ENCODE measurements around the gene GLI3.

GLI3 gene

DNA sequence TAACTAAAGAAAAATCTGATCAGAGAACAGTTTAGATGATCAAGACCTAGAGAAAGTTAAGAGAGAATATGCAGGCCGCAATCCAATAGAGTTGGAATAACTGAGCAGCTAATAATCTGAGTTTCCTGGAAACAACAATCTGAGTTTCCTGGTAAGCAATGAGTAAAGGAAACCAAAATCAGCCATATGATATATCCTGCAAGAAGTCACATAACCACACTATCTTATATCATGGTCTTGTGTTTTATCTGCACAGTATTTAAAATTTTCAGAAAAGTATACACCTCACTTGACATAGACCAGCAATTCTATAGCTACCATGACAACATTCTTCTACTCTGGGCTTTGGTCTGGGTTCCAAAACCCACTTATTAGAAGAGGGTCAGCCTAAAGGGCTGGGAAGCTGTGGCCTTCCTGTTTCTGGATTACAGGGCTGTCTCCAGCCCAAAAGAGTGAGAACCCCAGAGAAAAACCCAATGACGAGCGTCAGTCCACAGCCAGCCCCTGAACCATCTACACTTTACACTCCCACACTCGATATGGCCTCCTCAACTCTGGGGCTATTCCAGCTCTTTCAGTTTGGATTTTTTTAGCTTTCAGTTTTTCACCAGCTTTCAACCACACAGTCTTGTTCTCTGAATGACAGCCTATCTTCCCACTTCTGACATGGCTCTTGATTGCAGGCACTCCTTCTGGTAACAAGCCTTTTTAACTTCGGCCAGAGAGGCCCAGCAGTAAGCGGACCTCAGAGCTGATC is 110.4 kb downstream of the GLI3 start:
- peaks cover 5 to 23% (median 15%) of the 10 kb centered on the region in 11 experiments; a peak in 16 of 22 replicates for H3K9me3 ChIP-seq (replicated peaks in 1 of 11)
- peaks cover 0 to 9% (median 0%) of the 10 kb centered on the region in 10 experiments; a peak in 1 of 20 replicates for H3K4me1 ChIP-seq
- no peak overlapping the region for H3K4me3 ChIP-seq
- H3K4me2 ChIP-seq = no peak overlapping the region
- TF ChIP-seq Cebpa-rat (IDR thresholded peaks at IDR 0.05) = no peak
- H3K9ac ChIP-seq = no peak overlapping the region
- no peaks in the 10 kb centered on the region for H3K27me3 ChIP-seq
- no peak overlapping the region for H3K27ac ChIP-seq
- peaks cover 0 to 14% (median 4%) of the 10 kb centered on the region in 11 experiments; a peak in 2 of 22 replicates for H3K36me3 ChIP-seq
- no peaks in the 10 kb centered on the region for H4K20me1 ChIP-seq

- Histone ChIP-seq H3K4me2 (no peak overlapping the region), H4K20me1 (no peaks in the 10 kb centered on the region), H3K4me3 (no peak overlapping the region), H3K4me1 (peaks cover 0 to 9% (median 0%) of the 10 kb centered on the region in 10 experiments; a peak in 1 of 20 replicates), H3K36me3 (peaks cover 0 to 8% (median 0%) of the 10 kb centered on the region in 11 experiments; a peak in 1 of 22 replicates), H3K9me3 (replicated peaks in 1 of 11) (peaks cover 0 to 16% (median 5%) of the 10 kb centered on the region in 11 experiments; a peak in 7 of 22 replicates), H3K27ac (no peak overlapping the region), H3K27me3 (no peaks in the 10 kb centered on the region), H3K9ac (no peak overlapping the region)
- TF ChIP-seq Cebpa-rat (IDR thresholded peaks at IDR 0.05) = no peak
Observed at GRCh38 chr7:42125321-42125720, 111.7 kb downstream of the GLI3 start.

GRCh38 chr7:42123716-42124115 is 113.3 kb downstream of the GLI3 start:
- Histone ChIP-seq H3K9me3 (replicated peaks in 1 of 11) (peaks cover 0 to 9% (median 0%) of the 10 kb centered on the region in 11 experiments; a peak in 3 of 22 replicates), H3K4me2 (no peak overlapping the region), H3K4me1 (peaks cover 0 to 9% (median 0%) of the 10 kb centered on the region in 10 experiments; a peak in 1 of 20 replicates), H3K9ac (no peak overlapping the region), H3K4me3 (no peak overlapping the region), H3K27ac (no peak overlapping the region), H4K20me1 (no peaks in the 10 kb centered on the region), H3K36me3 (peaks cover 0 to 8% (median 0%) of the 10 kb centered on the region in 11 experiments; a peak in 1 of 22 replicates), H3K27me3 (no peaks in the 10 kb centered on the region)
- no peak for TF ChIP-seq Cebpa-rat (IDR thresholded peaks at IDR 0.05)

- no peak overlapping the region for H3K4me2 ChIP-seq
- H3K27ac ChIP-seq = no peak overlapping the region
- H3K4me3 ChIP-seq = no peak overlapping the region
- no peaks in the 10 kb centered on the region for H3K27me3 ChIP-seq
- peaks cover 0 to 5% (median 0%) of the 10 kb centered on the region in 11 experiments; a peak in 1 of 22 replicates for H3K36me3 ChIP-seq
- peaks cover 0 to 9% (median 0%) of the 10 kb centered on the region in 11 experiments; a peak in 3 of 22 replicates for H3K9me3 ChIP-seq (replicated peaks in 1 of 11)
- TF ChIP-seq Cebpa-rat (IDR thresholded peaks at IDR 0.05) = no peak
- no peak overlapping the region for H3K9ac ChIP-seq
- no peaks in the 10 kb centered on the region for H4K20me1 ChIP-seq
- H3K4me1 ChIP-seq = peaks cover 0 to 6% (median 0%) of the 10 kb centered on the region in 10 experiments; a peak in 1 of 20 replicates
Observed at GRCh38 chr7:42120191-42120590, 116.8 kb downstream of the GLI3 start.

DNA sequence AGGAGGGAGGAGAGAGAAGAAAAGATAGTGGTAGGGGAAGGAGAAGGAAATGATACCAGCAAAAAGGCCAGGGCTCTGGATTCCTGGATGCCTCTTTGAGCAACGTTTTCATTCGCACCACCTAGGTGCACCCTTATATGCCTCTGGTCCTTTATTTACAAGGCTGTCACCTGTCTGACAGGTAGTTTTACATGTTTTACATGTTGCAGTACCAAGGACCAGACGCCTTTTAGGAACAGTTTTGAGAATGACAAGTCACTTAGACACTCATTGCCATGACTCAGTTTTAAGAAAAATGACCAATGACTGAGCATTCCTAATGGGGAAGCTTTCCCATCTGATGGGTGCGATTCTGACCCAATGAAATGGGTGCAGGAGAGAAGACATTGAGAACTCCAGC is 119.8 kb downstream of the GLI3 start:
- Histone ChIP-seq H3K4me2 (no peak overlapping the region), H3K4me1 (no peaks in the 10 kb centered on the region), H3K27ac (no peak overlapping the region), H3K9ac (no peak overlapping the region), H3K4me3 (no peak overlapping the region), H4K20me1 (no peaks in the 10 kb centered on the region), H3K36me3 (no peaks in the 10 kb centered on the region; a peak in 1 of 22 replicates), H3K9me3 (replicated peaks in 1 of 11) (peaks cover 0 to 9% (median 0%) of the 10 kb centered on the region in 11 experiments; a peak in 3 of 22 replicates), H3K27me3 (no peaks in the 10 kb centered on the region)
- TF ChIP-seq Cebpa-rat (IDR thresholded peaks at IDR 0.05) = no peak

DNA sequence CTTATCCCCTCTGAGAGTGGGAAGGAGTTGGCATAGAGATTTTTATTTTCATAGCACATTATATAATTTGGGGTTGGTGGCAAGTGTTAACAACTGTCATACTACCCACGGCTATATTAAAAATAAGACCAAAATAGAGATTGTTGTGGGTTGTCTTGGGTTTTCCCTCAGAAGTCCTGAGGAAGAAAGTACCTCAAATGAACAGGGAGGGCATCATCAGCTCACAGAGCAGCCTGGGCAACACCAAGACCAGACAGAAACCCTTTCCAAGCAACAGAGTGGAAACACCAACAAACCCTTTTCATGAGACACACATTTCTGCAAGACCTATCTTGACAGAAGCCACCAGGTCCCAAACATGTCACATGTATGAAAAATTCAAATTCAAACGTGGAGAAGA is 121.2 kb downstream of the GLI3 start:
- Histone ChIP-seq H3K27me3 (no peaks in the 10 kb centered on the region), H3K9me3 (replicated peaks in 1 of 11) (peaks cover 0 to 9% (median 0%) of the 10 kb centered on the region in 11 experiments; a peak in 3 of 22 replicates), H3K4me2 (no peak overlapping the region), H4K20me1 (no peaks in the 10 kb centered on the region), H3K36me3 (peaks cover 0 to 4% (median 0%) of the 10 kb centered on the region in 11 experiments; a peak in 2 of 22 replicates), H3K9ac (no peak overlapping the region), H3K4me3 (no peak overlapping the region), H3K4me1 (no peaks in the 10 kb centered on the region), H3K27ac (no peak overlapping the region)
- no peak for TF ChIP-seq Cebpa-rat (IDR thresholded peaks at IDR 0.05)

- H3K27ac ChIP-seq = no peak overlapping the region
- no peak for TF ChIP-seq Cebpa-rat (IDR thresholded peaks at IDR 0.05)
- no peaks in the 10 kb centered on the region for H3K27me3 ChIP-seq
Observed at GRCh38 chr7:42110333-42110732, 126.7 kb downstream of the GLI3 start.

GRCh38 chr7:42108803-42109528 is 128.0 kb downstream of the GLI3 start:
- Histone ChIP-seq H3K4me1 (peaks cover 0 to 11% (median 8%) of the 10 kb centered on the region in 10 experiments; a peak in 10 of 20 replicates), H3K27me3 (no peaks in the 10 kb centered on the region), H3K4me2 (no peak overlapping the region), H3K36me3 (peaks cover 0 to 10% (median 0%) of the 10 kb centered on the region in 11 experiments; a peak in 3 of 22 replicates), H3K4me3 (no peak overlapping the region), H3K9ac (no peak overlapping the region), H4K20me1 (no peaks in the 10 kb centered on the region; a peak in 1 of 22 replicates), H3K27ac (no peak overlapping the region), H3K9me3 (replicated peaks in 1 of 11) (no peaks in the 10 kb centered on the region)
- TF ChIP-seq Cebpa-rat (IDR thresholded peaks at IDR 0.05) = no peak

More at GRCh38 chr7:42110333-42110732, 126.7 kb downstream of the GLI3 start:
- Histone ChIP-seq H3K9ac (no peak overlapping the region), H3K4me2 (no peak overlapping the region), H3K4me1 (peaks cover 0 to 10% (median 8%) of the 10 kb centered on the region in 10 experiments; a peak in 9 of 20 replicates), H3K4me3 (no peak overlapping the region), H4K20me1 (no peaks in the 10 kb centered on the region; a peak in 1 of 22 replicates), H3K36me3 (peaks cover 0 to 8% (median 0%) of the 10 kb centered on the region in 11 experiments; a peak in 2 of 22 replicates), H3K9me3 (replicated peaks in 1 of 11) (no peaks in the 10 kb centered on the region)

Data from BLaER1 treated with 17β-estradiol and CSF1 and Interleukin-3, amounts not matched to agents 10 nM and 100 nM (cell line).